ENCODE measurements around the gene GALNT16. TPM values are rescaled to one million over a fixed set of nuclear protein-coding genes. Genes with fewer than 3 reads are reported as not detected.

The GALNT16 gene
- total RNA-seq, 2 experiments from 2014 or later = 0.09 TPM; not detected in 1

GRCh38 chr14:69401841-69402240, 141.9 kb downstream of the GALNT16 start:
- H3K36me3 ChIP-seq (ENCODE audit: insufficient read depth, low read length) = peaks cover 28% of the 10 kb centered on the region
- intact Hi-C loops (cut with micrococcal nuclease; ENCODE audit: unreplicated experiment) = loop anchor here (1.0 to 2.0 kb wide), 2 partner anchors 15 to 47 kb away; no protein-coding TSS in a partner anchor
- peak overlapping the region; percentile 93 for H3K4me2 ChIP-seq (ENCODE audit: low read length)
- no TSS peak for BruUV-seq (replicated peaks)
- CTCF ChIA-PET (ENCODE audit: unreplicated experiment) = no interaction called here
- peaks cover 23% of the 10 kb centered on the region for H4K20me1 ChIP-seq (ENCODE audit: insufficient read depth, low read length)
- POLR2A ChIA-PET = interaction anchor here (0.7 to 1.2 kb wide), 3 partner anchors 10 to 222 kb away, joined by 3 read pairs; no protein-coding TSS in a partner anchor
- H3K9me2 ChIP-seq (ENCODE audit: insufficient read depth, low read length) = no peaks in the 10 kb centered on the region
- no peak for TF ChIP-seq CTCF (conservative IDR thresholded peaks at IDR 0.05; ENCODE audit: low read length)
- TF ChIP-seq EZH2phosphoT487 (IDR thresholded peaks at IDR 0.05; ENCODE audit: borderline replicate concordance, low read depth, low read length) = no peak
- H3K27ac ChIP-seq (ENCODE audit: low read depth, low read length, poor library complexity, severe bottlenecking) = no peak overlapping the region
- peaks cover 21% of the 10 kb centered on the region for H3K4me1 ChIP-seq (ENCODE audit: insufficient read depth, low read length, poor library complexity, severe bottlenecking)
- peaks cover 95% of the 10 kb centered on the region for H3K79me2 ChIP-seq (ENCODE audit: insufficient read depth, low read depth, low read length)
- DNase-seq (ENCODE audit: low spot score) = no peak
- peak overlapping the region; percentile 82 for H3K4me3 ChIP-seq (ENCODE audit: low read depth, low read length, poor library complexity, severe bottlenecking)
- H2AFZ ChIP-seq (ENCODE audit: low read length) = no peak overlapping the region
- no peaks in the 10 kb centered on the region for H3K9me3 ChIP-seq (ENCODE audit: low read length)

GRCh38 chr14:69404478-69404877, 144.5 kb downstream of the GALNT16 start:
- H3K27ac ChIP-seq (ENCODE audit: low read depth, low read length, poor library complexity, severe bottlenecking) = no peak overlapping the region
- no peak for DNase-seq (ENCODE audit: low spot score)
- intact Hi-C loops (cut with micrococcal nuclease; ENCODE audit: unreplicated experiment) = no loop called here
- peaks cover 91% of the 10 kb centered on the region for H3K79me2 ChIP-seq (ENCODE audit: insufficient read depth, low read depth, low read length)
- H3K4me3 ChIP-seq (ENCODE audit: low read depth, low read length, poor library complexity, severe bottlenecking) = no peak overlapping the region
- H3K36me3 ChIP-seq (ENCODE audit: insufficient read depth, low read length) = peaks cover 26% of the 10 kb centered on the region
- no peak overlapping the region for H3K4me2 ChIP-seq (ENCODE audit: low read length)
- BruUV-seq (replicated peaks) = no TSS peak
- peaks cover 18% of the 10 kb centered on the region for H4K20me1 ChIP-seq (ENCODE audit: insufficient read depth, low read length)
- no peak overlapping the region for H2AFZ ChIP-seq (ENCODE audit: low read length)
- H3K9me3 ChIP-seq (ENCODE audit: low read length) = no peaks in the 10 kb centered on the region
- H3K9me2 ChIP-seq (ENCODE audit: insufficient read depth, low read length) = no peaks in the 10 kb centered on the region
- POLR2A ChIA-PET = interaction anchor here (0.7 to 3.8 kb wide), 4 partner anchors 9 to 55 kb away, joined by 3 to 14 read pairs (median 4); no protein-coding TSS in a partner anchor
- CTCF ChIA-PET (ENCODE audit: unreplicated experiment) = no interaction called here
- peaks cover 21% of the 10 kb centered on the region for H3K4me1 ChIP-seq (ENCODE audit: insufficient read depth, low read length, poor library complexity, severe bottlenecking)
- no peak for TF ChIP-seq EZH2phosphoT487 (IDR thresholded peaks at IDR 0.05; ENCODE audit: borderline replicate concordance, low read depth, low read length)
- TF ChIP-seq CTCF (conservative IDR thresholded peaks at IDR 0.05; ENCODE audit: low read length) = no peak

- no TSS peak for BruUV-seq (replicated peaks)
- POLR2A ChIA-PET = interaction anchor here (0.7 to 3.8 kb wide), 5 partner anchors 10 to 98 kb away, joined by 3 to 14 read pairs (median 4); no protein-coding TSS in a partner anchor
These were observed 144.9 kb downstream of the GALNT16 start for GRCh38 chr14:69404883-69405282.

More at GRCh38 chr14:69404883-69405282, 144.9 kb downstream of the GALNT16 start:
- H3K4me2 ChIP-seq (ENCODE audit: low read length) = no peak overlapping the region
- no peak for TF ChIP-seq CTCF (conservative IDR thresholded peaks at IDR 0.05; ENCODE audit: low read length)
- no peak for TF ChIP-seq EZH2phosphoT487 (IDR thresholded peaks at IDR 0.05; ENCODE audit: borderline replicate concordance, low read depth, low read length)
- H2AFZ ChIP-seq (ENCODE audit: low read length) = no peak overlapping the region
- peaks cover 26% of the 10 kb centered on the region for H3K36me3 ChIP-seq (ENCODE audit: insufficient read depth, low read length)
- H3K9me2 ChIP-seq (ENCODE audit: insufficient read depth, low read length) = no peaks in the 10 kb centered on the region
- DNase-seq (ENCODE audit: low spot score) = no peak
- peaks cover 21% of the 10 kb centered on the region for H3K4me1 ChIP-seq (ENCODE audit: insufficient read depth, low read length, poor library complexity, severe bottlenecking)
- CTCF ChIA-PET (ENCODE audit: unreplicated experiment) = no interaction called here
- intact Hi-C loops (cut with micrococcal nuclease; ENCODE audit: unreplicated experiment) = no loop called here
- H3K79me2 ChIP-seq (ENCODE audit: insufficient read depth, low read depth, low read length) = peaks cover 91% of the 10 kb centered on the region
- H3K4me3 ChIP-seq (ENCODE audit: low read depth, low read length, poor library complexity, severe bottlenecking) = no peak overlapping the region
- H4K20me1 ChIP-seq (ENCODE audit: insufficient read depth, low read length) = peaks cover 18% of the 10 kb centered on the region
- no peak overlapping the region for H3K27ac ChIP-seq (ENCODE audit: low read depth, low read length, poor library complexity, severe bottlenecking)
- no peaks in the 10 kb centered on the region for H3K9me3 ChIP-seq (ENCODE audit: low read length)

All from OCI-LY7 (cell line).